Skeletal muscle satellite cell (primary cell): Measurements from ENCODE around the gene CALN1.

Experiments used
- H3K27me3 ChIP-seq: 2 replicates; pipeline ENCODE4 v1.7.0; 2013; ENCODE audit warnings: low read length; ENCODE audit not compliant: control insufficient read depth, insufficient read depth
- H3K36me3 ChIP-seq: 2 replicates; pipeline ENCODE4 v1.7.0; 2013; ENCODE audit warnings: mild to moderate bottlenecking, control low read depth, low read length; ENCODE audit not compliant: insufficient read depth
- H3K4me1 ChIP-seq: 2 replicates; pipeline ENCODE4 v1.7.0; 2013; ENCODE audit warnings: low read length; ENCODE audit not compliant: control insufficient read depth, insufficient read depth
- H3K4me2 ChIP-seq: 2 replicates; pipeline ENCODE4 v1.7.0; 2013; ENCODE audit warnings: mild to moderate bottlenecking, low read length
- H3K4me3 ChIP-seq: 2 replicates; pipeline ENCODE4 v1.7.0; 2013; ENCODE audit warnings: low read length
- H3K9ac ChIP-seq: 2 replicates; pipeline ENCODE4 v1.7.0; 2013; ENCODE audit warnings: mild to moderate bottlenecking, low read depth, low read length, moderate library complexity
- H3K9me3 ChIP-seq: replicated peaks from 2 replicates; pipeline ENCODE4 v1.7.0; 2013; ENCODE audit warnings: mild to moderate bottlenecking, control low read depth, low read length

The CALN1 gene

GRCh38 chr7:71900556-71900955, 511.6 kb downstream of the CALN1 start:
- Histone ChIP-seq H3K4me1 (no peaks in the 10 kb centered on the region), H3K9ac (no peak overlapping the region), H3K36me3 (no peaks in the 10 kb centered on the region), H3K27me3 (no peaks in the 10 kb centered on the region), H3K4me3 (no peak overlapping the region), H3K4me2 (no peak overlapping the region), H3K9me3 (no peaks in the 10 kb centered on the region)

DNA sequence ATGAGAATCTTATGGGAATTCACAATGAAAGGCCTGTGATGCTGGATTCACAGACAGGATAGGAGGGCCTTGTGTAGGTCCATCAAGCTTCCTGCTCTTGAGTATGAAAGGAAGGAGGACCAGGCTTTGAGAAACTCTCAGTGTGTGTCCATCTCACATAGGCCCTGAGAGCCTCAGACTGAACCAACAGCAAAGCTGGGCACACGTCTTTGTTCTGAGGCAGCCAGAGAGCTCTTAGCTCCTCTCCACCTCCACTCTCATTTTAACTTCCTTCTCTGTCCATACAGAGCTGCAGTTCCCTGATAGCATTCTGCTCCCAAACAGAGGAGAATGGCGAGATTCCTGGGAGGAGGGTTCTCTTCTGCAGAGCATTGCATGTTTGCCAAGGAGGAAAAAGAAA, 515.6 kb downstream of the CALN1 start:
- no peak overlapping the region for H3K9ac ChIP-seq
- no peak overlapping the region for H3K4me2 ChIP-seq
- H3K4me1 ChIP-seq: no peaks in the 10 kb centered on the region
- H3K36me3 ChIP-seq: no peaks in the 10 kb centered on the region
- H3K27me3 ChIP-seq: no peaks in the 10 kb centered on the region
- no peaks in the 10 kb centered on the region for H3K9me3 ChIP-seq
- no peak overlapping the region for H3K4me3 ChIP-seq

DNA sequence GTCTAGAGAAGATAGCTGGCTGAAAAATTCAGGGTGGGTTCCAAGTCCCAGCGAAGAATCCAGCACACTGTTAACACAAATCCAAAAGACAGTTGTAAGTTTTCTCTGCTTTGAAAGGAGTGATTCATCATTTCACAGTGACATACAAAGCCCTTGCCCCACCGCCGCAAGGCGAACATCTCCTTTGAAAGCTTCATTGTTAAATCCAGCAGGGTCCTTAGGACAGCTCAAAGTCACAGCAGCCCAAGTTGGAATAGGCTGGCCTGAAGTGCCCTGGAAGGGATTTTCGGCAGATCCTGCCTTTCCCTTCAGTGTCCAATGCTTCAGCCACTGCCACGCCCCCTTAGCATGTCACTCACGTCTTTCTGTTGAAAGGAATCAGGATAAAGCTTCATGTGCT, 526.1 kb downstream of the CALN1 start:
- Histone ChIP-seq H3K9ac (no peak overlapping the region), H3K4me3 (no peak overlapping the region), H3K36me3 (no peaks in the 10 kb centered on the region), H3K9me3 (peaks cover 7% of the 10 kb centered on the region), H3K4me1 (no peaks in the 10 kb centered on the region), H3K4me2 (no peak overlapping the region), H3K27me3 (no peaks in the 10 kb centered on the region)

DNA sequence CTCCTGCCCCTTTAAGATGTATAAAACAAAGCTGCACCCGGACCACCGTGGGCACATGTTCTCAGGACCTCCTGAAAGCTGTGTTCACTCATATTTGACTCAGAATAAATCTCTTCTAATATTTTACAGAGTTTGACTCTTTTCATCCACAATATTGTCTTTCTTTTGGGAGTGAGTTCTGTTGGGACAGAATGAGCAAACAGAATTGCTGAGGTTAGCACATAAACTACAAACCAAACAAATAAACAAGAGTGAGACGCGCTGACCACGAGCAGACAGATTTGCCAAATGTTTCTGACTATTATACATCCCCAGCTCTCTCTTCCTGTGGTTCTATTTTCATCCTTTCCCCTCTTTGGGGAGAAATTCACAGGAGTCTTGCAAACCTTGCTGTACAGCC, 526.7 kb downstream of the CALN1 start:
- Histone ChIP-seq H3K4me2 (no peak overlapping the region), H3K9ac (no peak overlapping the region), H3K4me3 (no peak overlapping the region), H3K4me1 (no peaks in the 10 kb centered on the region), H3K9me3 (peaks cover 7% of the 10 kb centered on the region), H3K36me3 (no peaks in the 10 kb centered on the region), H3K27me3 (no peaks in the 10 kb centered on the region)

DNA sequence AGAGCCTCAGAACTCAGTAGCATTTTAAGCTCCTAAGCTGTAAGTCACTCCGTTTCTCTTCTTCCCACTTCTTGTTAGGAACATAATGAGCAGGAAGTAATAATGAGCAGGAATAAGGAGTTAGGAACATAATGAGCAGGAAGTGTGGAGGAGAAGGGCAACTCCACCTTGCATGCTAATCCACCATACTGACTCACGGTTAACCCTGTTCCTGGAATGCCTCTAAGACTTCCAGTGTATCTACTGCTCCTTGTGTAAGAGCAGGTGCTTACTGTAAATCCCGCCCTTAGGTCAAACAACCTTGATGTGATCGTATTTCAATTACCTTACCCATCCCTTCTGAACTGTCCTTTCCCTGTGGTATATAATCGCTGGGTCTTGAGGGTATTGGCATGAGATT, 528.7 kb downstream of the CALN1 start:
- no peak overlapping the region for H3K9ac ChIP-seq
- peaks cover 7% of the 10 kb centered on the region for H3K9me3 ChIP-seq
- no peaks in the 10 kb centered on the region for H3K4me1 ChIP-seq
- H3K27me3 ChIP-seq: no peaks in the 10 kb centered on the region
- no peak overlapping the region for H3K4me2 ChIP-seq
- H3K36me3 ChIP-seq: no peaks in the 10 kb centered on the region
- H3K4me3 ChIP-seq: no peak overlapping the region

DNA sequence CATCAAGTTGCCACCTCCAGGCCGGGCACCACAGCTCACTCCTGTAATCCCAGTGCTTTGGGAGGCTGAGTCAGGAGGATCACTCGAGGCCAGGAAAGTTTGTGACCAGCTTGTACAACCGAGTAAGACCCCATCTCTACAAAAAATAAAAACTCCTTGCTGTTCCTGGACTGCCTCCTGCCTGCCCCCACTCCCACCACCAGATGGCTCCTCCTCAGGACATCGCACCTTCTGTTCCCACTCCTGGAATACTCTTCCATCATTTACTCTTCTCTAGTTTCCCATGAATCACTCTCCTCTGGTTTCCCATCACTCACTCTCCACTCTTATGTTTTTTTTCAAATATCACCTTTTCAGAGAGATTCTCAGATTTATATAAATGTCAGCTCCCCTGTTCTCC, 540.7 kb downstream of the CALN1 start:
- peaks cover 3% of the 10 kb centered on the region for H3K4me1 ChIP-seq
- no peaks in the 10 kb centered on the region for H3K36me3 ChIP-seq
- no peak overlapping the region for H3K4me2 ChIP-seq
- no peak overlapping the region for H3K4me3 ChIP-seq
- no peak overlapping the region for H3K9ac ChIP-seq
- H3K9me3 ChIP-seq: no peaks in the 10 kb centered on the region
- H3K27me3 ChIP-seq: no peaks in the 10 kb centered on the region

- Histone ChIP-seq H3K4me3 (no peak overlapping the region), H3K9me3 (no peaks in the 10 kb centered on the region), H3K4me2 (no peak overlapping the region), H3K4me1 (peaks cover 3% of the 10 kb centered on the region), H3K27me3 (no peaks in the 10 kb centered on the region), H3K36me3 (no peaks in the 10 kb centered on the region), H3K9ac (no peak overlapping the region)
These were observed 541.3 kb downstream of the CALN1 start for GRCh38 chr7:71870812-71871211.

GRCh38 chr7:71868797-71869196, 543.3 kb downstream of the CALN1 start:
- H3K9ac ChIP-seq: no peak overlapping the region
- peaks cover 3% of the 10 kb centered on the region for H3K4me1 ChIP-seq
- no peak overlapping the region for H3K4me3 ChIP-seq
- H3K36me3 ChIP-seq: no peaks in the 10 kb centered on the region
- no peaks in the 10 kb centered on the region for H3K27me3 ChIP-seq
- H3K4me2 ChIP-seq: no peak overlapping the region
- no peaks in the 10 kb centered on the region for H3K9me3 ChIP-seq

DNA sequence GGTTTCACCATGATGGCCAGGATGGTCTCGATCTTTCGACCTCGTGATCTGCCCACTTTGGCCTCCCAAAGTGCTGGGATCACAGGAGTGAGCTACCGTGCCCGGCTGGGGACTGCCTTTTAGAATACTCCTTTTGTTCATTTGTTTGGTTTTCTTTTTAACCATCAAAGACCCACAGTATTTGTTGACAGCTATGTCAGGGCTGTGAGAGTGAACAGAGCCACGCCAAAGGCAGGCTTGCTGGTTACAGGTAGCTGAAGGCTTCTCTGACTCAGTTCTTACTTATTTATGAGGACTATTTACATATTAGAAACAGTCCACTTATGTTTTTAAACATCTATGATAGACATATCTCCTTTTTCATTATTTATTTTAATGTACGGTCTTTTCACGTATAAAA, 544.5 kb downstream of the CALN1 start:
- no peaks in the 10 kb centered on the region for H3K36me3 ChIP-seq
- peaks cover 3% of the 10 kb centered on the region for H3K4me1 ChIP-seq
- no peak overlapping the region for H3K4me2 ChIP-seq
- H3K9ac ChIP-seq: no peak overlapping the region
- no peak overlapping the region for H3K4me3 ChIP-seq
- no peaks in the 10 kb centered on the region for H3K9me3 ChIP-seq
- H3K27me3 ChIP-seq: no peaks in the 10 kb centered on the region

GRCh38 chr7:71865172-71865571, 547.0 kb downstream of the CALN1 start:
- Histone ChIP-seq H3K36me3 (no peaks in the 10 kb centered on the region), H3K4me3 (no peak overlapping the region), H3K9ac (no peak overlapping the region), H3K4me1 (peaks cover 3% of the 10 kb centered on the region), H3K27me3 (no peaks in the 10 kb centered on the region), H3K9me3 (peaks cover 5% of the 10 kb centered on the region), H3K4me2 (no peak overlapping the region)

DNA sequence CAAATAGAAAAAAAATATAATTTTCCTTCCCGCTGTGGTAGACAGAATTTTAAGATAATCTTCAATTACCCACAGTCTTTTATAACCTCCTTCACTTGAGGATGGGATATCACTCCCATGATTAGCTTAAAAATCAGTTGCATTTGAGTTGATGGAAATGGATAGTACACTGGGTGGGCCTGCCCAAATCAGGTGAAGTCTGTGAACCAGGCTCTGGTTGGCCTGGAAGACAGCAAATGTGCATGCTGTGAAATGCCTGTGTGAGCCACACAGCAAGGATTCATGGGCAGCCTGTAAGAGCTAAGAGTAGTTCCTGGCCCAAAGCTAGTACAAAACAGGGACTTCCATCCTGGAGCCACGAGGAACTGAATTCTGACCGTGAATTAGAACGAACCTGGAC, 548.0 kb downstream of the CALN1 start:
- H3K4me2 ChIP-seq: no peak overlapping the region
- no peak overlapping the region for H3K4me3 ChIP-seq
- H3K4me1 ChIP-seq: peaks cover 3% of the 10 kb centered on the region
- no peaks in the 10 kb centered on the region for H3K36me3 ChIP-seq
- no peak overlapping the region for H3K9ac ChIP-seq
- H3K9me3 ChIP-seq: peaks cover 5% of the 10 kb centered on the region
- no peaks in the 10 kb centered on the region for H3K27me3 ChIP-seq

- H3K4me1 ChIP-seq: no peaks in the 10 kb centered on the region
- H3K4me3 ChIP-seq: no peak overlapping the region
- H3K36me3 ChIP-seq: no peaks in the 10 kb centered on the region
- peaks cover 5% of the 10 kb centered on the region for H3K9me3 ChIP-seq
- no peaks in the 10 kb centered on the region for H3K27me3 ChIP-seq
- no peak overlapping the region for H3K4me2 ChIP-seq
- no peak overlapping the region for H3K9ac ChIP-seq
These were observed 551.6 kb downstream of the CALN1 start for GRCh38 chr7:71860572-71860971.
